Endothelial cell of umbilical vein (primary cell): ENCODE results near the gene EYS.

Experiments
- EZH2 ChIP-seq: IDR thresholded peaks from 2 replicates; pipeline ENCODE4 v1.6.1; 2012; ENCODE audit warnings: borderline replicate concordance, low read depth, mild to moderate bottlenecking, moderate library complexity, low read length, inconsistent platforms; ENCODE audit not compliant: severe bottlenecking
- FOS ChIP-seq: IDR thresholded peaks from 2 replicates; pipeline ENCODE4 v1.6.1; 2011; ENCODE audit warnings: mild to moderate bottlenecking, low read length, moderate library complexity, borderline replicate concordance; ENCODE audit not compliant: insufficient read depth
- JUN ChIP-seq: IDR thresholded peaks from 2 replicates; pipeline ENCODE4 v1.6.1; 2011; ENCODE audit warnings: borderline replicate concordance, low read depth; ENCODE audit not compliant: insufficient read length, insufficient read depth
- MYC ChIP-seq: IDR thresholded peaks from one replicate; pipeline ENCODE4 v1.6.1; 2011; ENCODE audit warnings: mild to moderate bottlenecking, low read depth, low read length
- POLR2A ChIP-seq: IDR thresholded peaks from 2 replicates; pipeline ENCODE4 v1.6.1; 2012; ENCODE audit warnings: low read depth, mild to moderate bottlenecking, control low read depth, low read length
- POLR2AphosphoS5 ChIP-seq: IDR thresholded peaks from 2 replicates; pipeline ENCODE4 v1.6.1; 2012; ENCODE audit warnings: low read depth, mild to moderate bottlenecking, control low read depth, low read length, moderate library complexity; ENCODE audit not compliant: insufficient read depth
- TF ChIP-seq, protein P1 (sequence below), 2 donors: IDR thresholded peaks; 1 replicate in 1 of 2; 2 replicates in 1 of 2; pipeline ENCODE4 v1.5.1; 2011; ENCODE audit warnings: low read length in 2 of 2, mild to moderate bottlenecking in 2 of 2, moderate library complexity in 2 of 2, control low read depth in 1 of 2, inconsistent platforms in 1 of 2, low read depth in 1 of 2; ENCODE audit not compliant: insufficient read depth in 1 of 2; ENCODE audit errors: extremely low read depth in 1 of 2
- TF ChIP-seq, protein P2 (sequence below): IDR thresholded peaks from 2 replicates; pipeline ENCODE4 v1.6.1; 2011; ENCODE audit not compliant: insufficient read depth, insufficient read length

DNA sequence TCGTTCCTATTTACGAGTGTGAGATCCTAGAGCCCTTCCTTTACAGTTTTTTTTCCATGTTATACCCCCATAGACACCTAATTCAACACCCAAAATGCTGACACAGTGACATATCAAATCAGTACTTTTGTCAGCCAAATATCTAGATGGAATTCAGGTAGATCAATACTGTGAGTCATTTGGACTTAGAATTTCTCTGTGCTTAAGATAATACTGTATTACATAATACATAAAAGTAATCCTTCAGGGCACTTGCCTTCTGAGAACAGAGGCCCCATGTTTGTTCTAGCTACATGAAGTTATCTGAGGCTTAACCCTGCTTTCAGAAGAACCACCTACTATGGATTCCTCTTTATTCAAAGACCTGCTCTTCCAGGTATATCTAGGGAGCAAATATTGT lies 1448.3 kb downstream of the EYS start:
- no peak for TF ChIP-seq POLR2A
- TF ChIP-seq, protein P1, sequence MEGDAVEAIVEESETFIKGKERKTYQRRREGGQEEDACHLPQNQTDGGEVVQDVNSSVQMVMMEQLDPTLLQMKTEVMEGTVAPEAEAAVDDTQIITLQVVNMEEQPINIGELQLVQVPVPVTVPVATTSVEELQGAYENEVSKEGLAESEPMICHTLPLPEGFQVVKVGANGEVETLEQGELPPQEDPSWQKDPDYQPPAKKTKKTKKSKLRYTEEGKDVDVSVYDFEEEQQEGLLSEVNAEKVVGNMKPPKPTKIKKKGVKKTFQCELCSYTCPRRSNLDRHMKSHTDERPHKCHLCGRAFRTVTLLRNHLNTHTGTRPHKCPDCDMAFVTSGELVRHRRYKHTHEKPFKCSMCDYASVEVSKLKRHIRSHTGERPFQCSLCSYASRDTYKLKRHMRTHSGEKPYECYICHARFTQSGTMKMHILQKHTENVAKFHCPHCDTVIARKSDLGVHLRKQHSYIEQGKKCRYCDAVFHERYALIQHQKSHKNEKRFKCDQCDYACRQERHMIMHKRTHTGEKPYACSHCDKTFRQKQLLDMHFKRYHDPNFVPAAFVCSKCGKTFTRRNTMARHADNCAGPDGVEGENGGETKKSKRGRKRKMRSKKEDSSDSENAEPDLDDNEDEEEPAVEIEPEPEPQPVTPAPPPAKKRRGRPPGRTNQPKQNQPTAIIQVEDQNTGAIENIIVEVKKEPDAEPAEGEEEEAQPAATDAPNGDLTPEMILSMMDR (IDR thresholded peaks at IDR 0.05; ENCODE audit: extremely low read depth in 1 of 2, insufficient read depth in 1 of 2, low read depth in 1 of 2, low read length in 2 of 2), result no peak
- TF ChIP-seq, protein P2, sequence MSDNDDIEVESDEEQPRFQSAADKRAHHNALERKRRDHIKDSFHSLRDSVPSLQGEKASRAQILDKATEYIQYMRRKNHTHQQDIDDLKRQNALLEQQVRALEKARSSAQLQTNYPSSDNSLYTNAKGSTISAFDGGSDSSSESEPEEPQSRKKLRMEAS, result no peak
- TF ChIP-seq MYC, result no peak
- no peak for TF ChIP-seq JUN
- TF ChIP-seq EZH2, result no peak
- TF ChIP-seq FOS, result no peak
- TF ChIP-seq POLR2AphosphoS5, result no peak
